ENCODE measurements around the gene KIR3DL2. TPM values are rescaled to one million over a fixed set of nuclear protein-coding genes. Genes with fewer than 3 reads are reported as not detected.
"Not testable (repeated sequence)": the region's sequence is repeated elsewhere in the genome, so short reads cannot be mapped to it uniquely, and the experiment has no call there.

The KIR3DL2 gene
- total RNA-seq, 1 donor from 2014 or later: not detected

GRCh38 chr19:54906819-54907218 lies 56.6 kb downstream of the KIR3DL2 start:
- no peak for TF ChIP-seq CTCF (IDR thresholded peaks at IDR 0.05)
- no peaks in the 10 kb centered on the region for H3K9me3 Mint-ChIP-seq
- DNase-seq: no peak
- ChIA-PET POLR2A (no interaction called here), CTCF (no interaction called here)
- H3K27me3 Mint-ChIP-seq: peaks cover 11% of the 10 kb centered on the region
- H3K4me3 Mint-ChIP-seq: no peak overlapping the region
- H3K4me1 Mint-ChIP-seq: no peaks in the 10 kb centered on the region
- no peaks in the 10 kb centered on the region for H3K36me3 Mint-ChIP-seq (ENCODE audit: low read depth)
- ATAC-seq (ENCODE audit: low read depth): no peak
- no peak overlapping the region for H3K27ac Mint-ChIP-seq
- intact Hi-C loops (cut with micrococcal nuclease): no loop called here

- H3K27ac Mint-ChIP-seq; intact Hi-C loops (cut with micrococcal nuclease): not testable (repeated sequence)
Observed at GRCh38 chr19:54907899-54908298, 57.7 kb downstream of the KIR3DL2 start.

More at GRCh38 chr19:54907899-54908298, 57.7 kb downstream of the KIR3DL2 start:
- H3K4me3 Mint-ChIP-seq; H3K36me3 Mint-ChIP-seq (ENCODE audit: low read depth); ATAC-seq (ENCODE audit: low read depth); H3K9me3 Mint-ChIP-seq; CTCF ChIA-PET; DNase-seq; H3K4me1 Mint-ChIP-seq: not testable (repeated sequence)
- H3K27me3 Mint-ChIP-seq: peaks cover 11% of the 10 kb centered on the region
- POLR2A ChIA-PET: interaction anchor here (0.6 kb wide), 1 partner anchor 90 kb away, joined by 4 read pairs; no protein-coding TSS in a partner anchor

Other genes with a start within 250 kb of the KIR3DL2 start
- 142 and 171 TPM in 2 replicates for gene LILRB1, start 220.0 kb upstream of the KIR3DL2 start, total RNA-seq
- 0.76 and 1.4 TPM in 2 replicates for gene LILRB4, start 187.5 kb upstream of the KIR3DL2 start, total RNA-seq
- gene KIR3DL3, start 126.0 kb upstream of the KIR3DL2 start, total RNA-seq: not detected in 2 replicates
- gene KIR2DL3, start 111.9 kb upstream of the KIR3DL2 start, total RNA-seq: not detected in 2 replicates
- not detected in 2 replicates for gene KIR2DL1, start 80.7 kb upstream of the KIR3DL2 start, total RNA-seq
- gene KIR2DL4, start 46.8 kb upstream of the KIR3DL2 start, total RNA-seq: not detected in 2 replicates
- not detected in 2 replicates for gene KIR3DL1, start 34.0 kb upstream of the KIR3DL2 start, total RNA-seq
- gene KIR2DS4, start 17.8 kb upstream of the KIR3DL2 start, total RNA-seq: not detected in 2 replicates
- gene FCAR, start 23.8 kb downstream of the KIR3DL2 start, total RNA-seq: 0.20 TPM in 1 of 2 replicates, not detected in the other
- not detected in 2 replicates for gene NCR1, start 55.7 kb downstream of the KIR3DL2 start, total RNA-seq
- 0.27 and 0.33 TPM in 2 replicates for gene NLRP7, start 97.1 kb downstream of the KIR3DL2 start, total RNA-seq
- 28.9 and 31.7 TPM in 2 replicates for gene NLRP2, start 115.9 kb downstream of the KIR3DL2 start, total RNA-seq
- gene GP6, start 187.8 kb downstream of the KIR3DL2 start, total RNA-seq: not detected in 2 replicates
- gene RDH13, start 212.7 kb downstream of the KIR3DL2 start, total RNA-seq: 10.3 and 12.4 TPM in 2 replicates
- 0.38 and 1.0 TPM in 2 replicates for gene EPS8L1, start 225.4 kb downstream of the KIR3DL2 start, total RNA-seq

Measured in activated B cell treated with CpG ODN at 0.5 μM for 24 hours (primary cell).